ENCODE results near the gene NTSR1.

DNA sequence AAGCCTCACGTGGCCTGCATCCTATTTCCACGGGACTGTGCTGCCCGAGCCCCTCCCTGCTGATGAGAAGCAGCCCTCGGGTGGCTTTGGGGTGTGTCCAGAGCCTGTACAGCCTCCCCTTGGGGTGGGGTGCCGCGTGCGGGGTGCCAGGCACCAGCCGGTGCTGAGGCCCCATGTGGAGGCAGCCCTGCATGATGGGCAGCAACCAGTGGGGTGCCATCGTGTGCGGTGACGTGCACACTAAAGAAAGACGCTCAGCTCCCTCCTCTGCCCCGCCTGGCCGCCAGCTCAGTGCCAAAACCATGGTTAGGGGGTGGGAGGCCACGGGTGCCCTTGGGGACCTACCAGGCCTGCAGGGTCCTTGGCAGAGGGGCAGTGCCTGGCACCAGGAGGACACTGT is 26.2 kb downstream of the NTSR1 start:
- TF ChIP-seq CTCF (IDR thresholded peaks at IDR 0.05; ENCODE audit: low read depth, low read length, poor library complexity, severe bottlenecking) (no peak), EZH2phosphoT487 (IDR thresholded peaks at IDR 0.05; ENCODE audit: borderline replicate concordance, low read length) (no peak)

All from DOHH2 (cell line).